ENCODE measurements around the gene SCRN2.

DNA sequence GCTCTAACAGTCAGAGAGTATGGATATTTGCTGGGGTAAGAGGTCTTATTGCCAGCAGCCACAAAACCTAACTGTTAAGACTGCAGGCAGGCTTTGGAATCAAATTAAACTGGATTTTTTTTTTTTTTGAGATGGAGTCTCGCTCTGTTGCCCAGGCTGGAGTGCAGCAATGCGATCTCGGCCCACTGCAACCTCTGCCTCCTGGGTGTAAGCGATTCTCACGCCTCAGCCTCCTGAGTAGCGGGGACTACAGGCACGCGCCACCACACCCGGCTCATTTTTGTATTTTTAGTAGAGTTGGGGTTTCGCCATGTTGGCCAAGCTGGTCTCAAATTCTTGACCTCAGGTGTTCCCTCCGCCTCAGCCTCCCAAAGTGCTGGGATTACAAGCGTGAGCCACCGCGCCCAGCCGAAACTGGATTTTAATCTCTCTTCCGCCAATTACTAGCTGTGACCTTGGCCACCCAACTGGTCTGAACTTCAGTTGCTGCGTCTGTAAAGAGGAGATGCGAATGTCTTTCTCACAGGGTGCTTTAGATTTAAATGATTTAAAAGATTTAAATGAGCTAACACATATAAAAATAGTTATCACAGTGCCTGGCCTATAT lies 10.6 kb downstream of the SCRN2 start:
- no peak for TF ChIP-seq CTCF (IDR thresholded peaks at IDR 0.05)
- TF ChIP-seq POLR2A (IDR thresholded peaks at IDR 0.05), result no peak
